GM12878 (cell line): ENCODE measurements around the gene DNAJA4. TPM values are rescaled to one million over a fixed set of nuclear protein-coding genes. Genes with fewer than 3 reads are reported as not detected.
A peak's percentile ranks its signal among the peaks of the same experiment; 100 is the strongest.

ENCODE experiments used
- ATF3 ChIP-seq: IDR thresholded peaks from 2 replicates; pipeline ENCODE4 v1.6.1; 2011; ENCODE audit warnings: low read depth, mild to moderate bottlenecking, low read length, moderate library complexity, borderline replicate concordance; ENCODE audit errors: extremely low read depth
- BHLHE40 ChIP-seq, 2 experiments: fragments of 450-650 bp in 1 of 2; IDR thresholded peaks; 2 replicates each; pipeline ENCODE4 v1.6.1; 2011 to 2017; ENCODE audit warnings: low read depth in 2 of 2, borderline replicate concordance in 1 of 2, improper control_type of control experiment in 1 of 2, low read length in 1 of 2, mild to moderate bottlenecking in 1 of 2
- CBX5 ChIP-seq: sonication (generic); IDR thresholded peaks from 2 replicates; pipeline ENCODE4 v1.6.1; 2016; ENCODE audit warnings: low read depth, moderate library complexity, mild to moderate bottlenecking, inconsistent platforms
- CHD2 ChIP-seq: IDR thresholded peaks from 2 replicates; pipeline ENCODE4 v1.6.1; 2011; ENCODE audit warnings: low read depth, low read length, improper control_type of control experiment, borderline replicate concordance
- CHD4 ChIP-seq: fragments of 200-600 bp; sonication (generic); IDR thresholded peaks from 2 replicates; pipeline ENCODE4 v1.6.1; 2016; ENCODE audit warnings: mild to moderate bottlenecking
- CREB1 ChIP-seq: IDR thresholded peaks from 2 replicates; pipeline ENCODE4 v1.6.1; 2012; ENCODE audit warnings: low read depth, mild to moderate bottlenecking, inconsistent platforms
- DPF2 ChIP-seq: fragments of 450-650 bp; IDR thresholded peaks from 2 replicates; pipeline ENCODE4 v1.6.1; 2017; ENCODE audit warnings: mild to moderate bottlenecking
- ESRRA ChIP-seq: IDR thresholded peaks from 2 replicates; pipeline ENCODE4 v1.6.1; 2012; ENCODE audit warnings: mild to moderate bottlenecking, low read length, improper control_type of control experiment
- FOXK2 ChIP-seq: fragments of 450-650 bp; IDR thresholded peaks from 2 replicates; pipeline ENCODE4 v1.6.1; 2017; ENCODE audit warnings: mild to moderate bottlenecking, moderate library complexity
- HCFC1 ChIP-seq: fragments of 150-350 bp; IDR thresholded peaks from 2 replicates; pipeline ENCODE4 v1.6.1; 2014; ENCODE audit warnings: low read length
- IRF3 ChIP-seq: fragments of 450-650 bp; IDR thresholded peaks from 2 replicates; pipeline ENCODE4 v1.6.1; 2014; ENCODE audit warnings: mild to moderate bottlenecking
- KDM1A ChIP-seq: fragments of 200-600 bp; sonication (generic); IDR thresholded peaks from 2 replicates; pipeline ENCODE4 v1.6.1; 2016; ENCODE audit warnings: borderline replicate concordance
- KLF5 ChIP-seq: fragments of 450-650 bp; IDR thresholded peaks from 2 replicates; pipeline ENCODE4 v1.6.1; 2014; ENCODE audit warnings: mild to moderate bottlenecking; ENCODE audit not compliant: partially characterized antibody
- MEF2A ChIP-seq: IDR thresholded peaks from 2 replicates; pipeline ENCODE4 v1.6.1; 2011; ENCODE audit warnings: low read depth, mild to moderate bottlenecking, low read length, moderate library complexity; ENCODE audit not compliant: insufficient read depth
- NBN ChIP-seq: fragments of 450-650 bp; IDR thresholded peaks from 2 replicates; pipeline ENCODE4 v1.6.1; 2016
- NR2C1 ChIP-seq: fragments of 450-650 bp; IDR thresholded peaks from 2 replicates; pipeline ENCODE4 v1.6.1; 2017; ENCODE audit warnings: antibody characterized with exemption, mild to moderate bottlenecking, moderate library complexity
- POLR2AphosphoS2 ChIP-seq: IDR thresholded peaks from 2 replicates; pipeline ENCODE4 v1.6.1; 2011; ENCODE audit warnings: low read depth, mild to moderate bottlenecking, low read length, improper control_type of control experiment, moderate library complexity
- RELA ChIP-seq: fragments of 450-650 bp; IDR thresholded peaks from 2 replicates; pipeline ENCODE4 v1.8.0; 2014; ENCODE audit warnings: borderline replicate concordance; ENCODE audit not compliant: partially characterized antibody
- RUNX3 ChIP-seq: IDR thresholded peaks from 2 replicates; pipeline ENCODE4 v1.6.1; 2012; ENCODE audit warnings: low read length, inconsistent platforms
- SP1 ChIP-seq: IDR thresholded peaks from one replicate; pipeline ENCODE4 v1.6.1; 2011; ENCODE audit warnings: low read depth, low read length
- SREBF1 ChIP-seq: IDR thresholded peaks from 2 replicates; pipeline ENCODE4 v1.6.1; 2012; ENCODE audit warnings: mild to moderate bottlenecking, low read length
- WRNIP1 ChIP-seq: IDR thresholded peaks from 2 replicates; pipeline ENCODE4 v1.6.1; 2011; ENCODE audit warnings: low read depth, low read length, improper control_type of control experiment, borderline replicate concordance
- ZBED1 ChIP-seq: IDR thresholded peaks from 2 replicates; pipeline ENCODE4 v1.6.1; 2016; ENCODE audit warnings: borderline replicate concordance
- ZBTB33 ChIP-seq: fragments of 450-650 bp; IDR thresholded peaks from 2 replicates; pipeline ENCODE4 v1.6.1; 2017; ENCODE audit warnings: mild to moderate bottlenecking
- ZNF687 ChIP-seq: fragments of 450-650 bp; IDR thresholded peaks from 2 replicates; pipeline ENCODE4 v1.6.1; 2017; ENCODE audit warnings: mild to moderate bottlenecking, moderate library complexity
- polyA plus RNA-seq, 11 experiments: library from polyadenylated mRNA; depleted of rRNA in 4 of 11; unstranded in 6 of 11; stranded (reverse) in 5 of 11; fragments of >200 nt; fragmentation: Nextera tagmentation in 4 of 11; fragmentation: Illumina TruSeq in 1 of 11; extraction: Ambion mirVana in 4 of 11; extraction: Trizol in 1 of 11; gene quantifications; 1 replicate in 1 of 11; 2 replicates in 10 of 11; pipeline versions ENCODE4 v1.2.1 to v1.2.3, GENCODE V29; 2011 to 2016; ENCODE audit warnings: inconsistent platforms in 2 of 11, missing spikeins in 2 of 11, low read depth in 1 of 11
- total RNA-seq, 4 experiments: library from RNA; depleted of rRNA in 3 of 4; stranded (reverse); fragments of >200 nt in 3 of 4; fragmentation: Illumina TruSeq in 1 of 4; extraction: Trizol in 1 of 4; gene quantifications; 2 replicates each; pipeline versions ENCODE4 v1.2.1 to v1.2.3, GENCODE V29; 2013 to 2021

DNAJA4 gene
- total and polyA plus RNA-seq, 10 of the 15 experiments (the other 5 are each of a cell fraction or from before 2014, with no cell fraction given): 0.01 to 10.4 (median 4.1) TPM

- TF ChIP-seq KDM1A (no peak), RUNX3 (peak; percentile 49; the same call in 1 of the 2 replicates), MEF2A (no peak), SP1 (no peak), ATF3 (no peak), HCFC1 (no peak), FOXK2 (no peak), POLR2AphosphoS2 (no peak), CHD2 (no peak), ZBTB33 (no peak), KLF5 (no peak), CREB1 (no peak), IRF3 (no peak), WRNIP1 (no peak), NBN (no peak), BHLHE40 (IDR thresholded peaks at IDR 0.05; ENCODE audit: borderline replicate concordance in 1 of 2, low read depth in 2 of 2, low read length in 1 of 2) (peak in 1 of 2 experiments; percentile 56; a peak in 2 of 4 replicates), ESRRA (no peak), CHD4 (no peak), CBX5 (no peak), SREBF1 (no peak), RELA (no peak), DPF2 (0 out of 2 replicates have a peak, but pooled peaks have one; percentile 49), NR2C1 (no peak), ZBED1 (no peak), ZNF687 (no peak)
These were observed 37.0 kb downstream of the DNAJA4 start (continued) for GRCh38 chr15:78301326-78301725.
